ENCODE data around the gene RAB44.

Gene RAB44

GRCh38 chr6:36780442-36781177 is 83.0 kb downstream of the RAB44 start:
- DNase-seq, result no peak

DNA sequence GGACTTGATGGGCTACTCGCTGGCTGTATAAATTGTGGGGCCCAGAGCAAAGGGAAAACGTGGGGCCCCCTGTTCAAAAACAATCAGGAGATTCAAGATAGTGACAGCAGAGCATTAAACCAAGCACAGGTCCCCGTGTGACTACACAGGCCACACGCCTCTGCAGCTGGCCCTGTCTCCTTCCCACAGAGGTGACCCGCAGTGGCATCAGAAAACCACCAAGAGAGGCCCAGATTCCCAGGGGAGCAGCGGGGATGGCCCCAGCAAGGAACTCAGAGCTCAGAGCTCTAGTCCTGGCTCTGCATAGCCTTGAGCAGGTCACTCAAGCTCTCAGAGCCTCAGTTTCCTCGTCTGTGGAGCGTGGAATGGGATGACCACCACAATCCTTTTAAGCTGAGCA is 84.0 kb downstream of the RAB44 start:
- DNase-seq, result no peak
